Activated CD8-positive, alpha-beta memory T cell treated with anti-CD3 and anti-CD28 coated beads for 1 hour (primary cell): Measurements from ENCODE around the gene THYN1.
"Not testable (repeated sequence)": the region's sequence is repeated elsewhere in the genome, so short reads cannot be mapped to it uniquely, and the experiment has no call there.

ENCODE experiments used
- DNase-seq, 2 donors: peaks; one replicate each; pipeline ENCODE4 v3.0.0-alpha.2; 2020; ENCODE audit warnings: low read depth in 1 of 2; ENCODE audit errors: extremely low read depth in 1 of 2

Gene THYN1

DNA sequence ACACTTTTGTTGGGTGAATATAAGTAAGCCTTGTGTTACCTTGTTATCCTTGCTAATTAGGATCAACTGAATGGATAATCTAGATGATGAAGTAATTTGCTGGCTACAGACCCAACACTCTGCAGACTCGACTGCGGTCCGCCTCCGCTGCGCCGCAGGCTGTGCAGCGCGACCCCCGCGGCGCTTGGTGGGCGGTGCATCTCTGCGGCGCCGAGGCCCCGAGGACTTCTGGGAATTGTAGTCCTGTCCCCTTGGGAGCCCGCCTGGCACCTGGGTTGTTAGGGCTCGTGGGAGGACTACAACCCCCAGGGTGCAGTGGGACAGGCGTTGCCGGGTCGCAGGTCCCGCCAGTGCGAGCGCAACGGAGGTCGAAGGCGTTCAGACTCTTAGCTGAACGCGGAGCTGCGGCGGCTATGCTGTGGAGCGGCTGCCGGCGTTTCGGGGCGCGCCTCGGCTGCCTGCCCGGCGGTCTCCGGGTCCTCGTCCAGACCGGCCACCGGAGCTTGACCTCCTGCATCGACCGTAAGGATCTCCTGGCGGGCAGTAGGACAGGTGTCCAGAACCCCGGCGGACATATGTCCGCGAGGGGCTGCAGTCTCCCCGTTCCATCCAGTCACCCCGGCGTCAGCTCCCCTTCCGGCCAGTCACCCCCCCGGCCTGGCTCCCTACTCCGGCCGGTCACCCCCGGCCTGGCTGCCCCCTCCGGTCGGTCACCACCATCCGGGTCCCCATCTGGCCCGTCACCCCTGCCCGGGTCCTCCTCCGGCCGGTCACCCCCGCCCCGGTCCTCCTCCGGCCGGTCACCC is at the start of gene THYN1, which contains the start of gene ACAD8:
THYN1 (minus strand) TSS at position 165 of the 806 bp plus-strand sequence. CDS start 470 bp downstream, outside the sequence.
ACAD8 (plus strand) TSS at position 381 of the 806 bp plus-strand sequence; CDS start at position 414, 33 bp downstream.
- DNase-seq = peak; percentile 88 to 91

DNA sequence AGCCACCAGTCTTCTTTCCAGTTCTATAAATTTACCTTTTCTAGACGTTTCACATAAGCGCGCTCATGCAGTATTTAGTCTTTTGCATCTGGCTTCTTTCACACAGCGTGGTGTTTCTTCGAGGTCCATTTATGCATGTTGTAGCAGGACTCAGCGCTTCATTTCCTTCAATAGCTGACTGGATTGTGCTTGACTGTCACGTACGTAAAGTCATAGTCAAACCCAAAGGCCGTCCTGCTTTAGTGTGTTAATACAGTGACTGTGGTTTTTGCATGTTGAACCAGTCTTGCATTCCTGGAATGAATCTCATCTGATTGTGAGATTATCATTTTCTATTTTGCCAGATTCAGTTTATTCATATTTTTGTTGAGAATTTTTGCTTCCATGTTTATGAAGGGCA is 41.5 kb upstream of the THYN1 start:
- no peak for DNase-seq

DNA sequence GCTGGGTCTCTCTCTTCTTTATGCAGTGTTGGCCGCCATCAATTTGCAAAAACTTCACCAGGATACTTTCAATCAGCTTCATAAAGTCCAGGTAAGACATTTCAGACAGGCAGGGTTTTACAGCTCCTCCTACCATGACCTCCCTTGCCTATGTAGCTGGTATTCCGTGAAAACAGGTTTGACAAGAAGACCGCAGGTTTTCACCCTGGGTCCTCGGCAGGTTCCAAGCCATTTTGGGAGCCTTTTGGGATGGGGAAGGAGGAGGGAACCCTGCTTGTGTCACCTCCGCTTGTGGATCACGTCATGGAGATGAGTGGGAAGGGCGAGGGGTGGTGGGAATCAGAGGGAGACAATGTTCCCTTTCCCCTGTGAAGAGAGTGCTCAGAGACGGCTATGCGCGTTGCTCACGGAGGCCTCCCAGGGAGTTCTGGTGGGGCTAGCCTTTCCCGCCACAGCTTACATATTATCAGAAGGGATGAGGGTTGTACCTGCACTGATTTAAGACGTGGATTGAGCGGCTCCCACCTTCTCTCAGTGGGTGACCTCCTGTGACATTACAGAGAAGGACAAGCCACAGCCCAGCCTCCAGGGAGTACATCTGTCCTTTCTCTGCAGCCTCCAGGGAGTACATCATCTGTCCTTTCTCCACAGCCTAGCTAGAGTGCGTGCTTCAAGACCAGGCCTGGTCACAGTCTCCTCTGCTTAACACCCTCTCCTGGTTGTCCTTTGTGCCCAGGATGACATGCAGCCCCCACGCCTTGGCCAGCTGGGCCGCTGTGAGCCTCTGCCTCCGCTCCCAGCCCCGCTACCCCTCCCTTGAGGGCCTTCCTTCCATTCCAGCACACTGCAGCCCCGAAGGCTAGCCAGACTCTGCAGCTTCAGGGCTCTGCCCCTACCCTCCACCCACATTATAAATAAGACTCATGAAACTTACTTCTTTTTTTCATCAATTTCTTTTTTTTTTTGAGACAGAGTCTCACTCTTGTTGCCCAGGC is 40.3 kb upstream of the THYN1 start:
- no peak for DNase-seq

DNA sequence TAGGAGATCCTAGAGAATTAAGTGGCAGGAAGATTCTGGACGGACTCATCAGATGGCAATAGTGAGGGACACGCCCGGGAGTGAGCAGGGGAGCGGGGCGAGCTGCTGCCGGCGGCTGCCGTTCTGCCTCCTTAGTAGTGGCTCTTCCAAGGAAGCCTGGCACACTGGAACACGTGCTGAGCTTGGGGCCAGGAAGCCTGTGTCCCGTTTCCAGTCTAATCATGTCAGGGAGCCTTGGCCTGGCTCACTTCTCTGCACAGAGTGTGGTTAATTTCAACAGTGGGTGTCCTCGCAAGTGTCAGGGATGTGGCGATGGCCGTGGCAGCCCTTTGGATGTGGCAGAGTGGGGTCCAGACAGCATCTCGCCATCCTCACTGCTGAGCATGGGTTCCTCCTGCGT is 39.5 kb upstream of the THYN1 start:
- no peak for DNase-seq

DNA sequence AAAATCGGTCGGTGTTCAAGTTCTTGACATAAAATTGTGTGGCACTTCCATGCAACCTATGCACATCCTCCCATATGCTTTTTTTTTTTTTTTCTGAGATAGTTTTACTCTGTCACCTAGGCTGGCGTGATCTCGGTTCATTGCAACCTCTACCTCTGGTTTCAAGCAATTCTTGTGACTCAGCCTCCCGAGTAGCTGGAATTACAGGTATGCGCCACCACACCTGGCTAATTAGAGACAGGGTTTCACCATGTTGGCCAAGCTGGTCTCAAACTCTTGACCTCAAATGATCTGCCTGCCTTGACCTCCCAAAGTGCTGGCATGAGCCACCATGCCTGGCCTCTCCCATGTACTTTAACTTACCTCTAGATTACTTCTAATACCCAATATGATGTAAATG is 38.0 kb upstream of the THYN1 start:
- no peak for DNase-seq

DNA sequence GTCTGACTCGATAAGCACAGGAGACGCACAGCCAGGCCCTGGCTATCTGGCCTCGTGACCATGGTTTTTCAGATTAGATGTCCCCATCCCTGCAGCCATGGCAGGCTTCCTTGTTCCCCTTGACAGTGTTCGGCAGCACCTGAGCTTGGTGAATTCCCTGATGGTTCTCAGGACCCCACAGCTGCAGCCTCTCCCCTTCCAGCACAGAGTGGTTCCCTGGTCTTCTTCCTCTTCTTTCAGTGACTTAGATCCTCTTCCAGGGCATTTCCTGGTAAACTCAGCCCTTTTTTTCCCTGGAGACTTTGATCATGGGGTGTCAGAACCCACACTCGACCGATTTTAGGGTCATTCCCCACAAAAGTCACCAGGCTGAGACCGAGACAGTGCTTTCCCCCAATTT is 37.5 kb upstream of the THYN1 start:
- DNase-seq = no peak

GRCh38 chr11:134289789-134290188 is 36.6 kb upstream of the THYN1 start:
- DNase-seq = no peak

GRCh38 chr11:134289167-134289566 is 36.0 kb upstream of the THYN1 start:
- DNase-seq = no peak

GRCh38 chr11:134288486-134288885 is 35.3 kb upstream of the THYN1 start:
- DNase-seq = no peak

GRCh38 chr11:134287561-134287960 is 34.4 kb upstream of the THYN1 start:
- DNase-seq = no peak

DNA sequence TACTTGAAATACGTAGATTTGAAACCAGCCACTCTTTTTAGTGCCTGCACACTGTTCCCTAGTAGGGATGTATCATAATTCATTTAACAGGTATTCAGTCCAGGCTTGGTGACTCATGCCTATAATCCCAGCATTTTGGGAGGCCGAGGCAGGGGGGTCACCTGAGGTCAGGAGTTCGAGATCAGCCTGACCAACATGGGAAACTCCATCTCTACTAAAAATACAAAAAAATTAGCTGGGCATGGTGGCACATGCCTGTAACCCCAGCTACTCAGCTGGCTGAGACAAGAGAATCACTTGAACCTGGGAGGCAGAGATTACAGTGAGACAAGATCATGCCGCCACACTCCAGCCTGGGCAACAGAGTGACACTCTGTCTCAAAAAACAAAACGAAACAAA is 31.2 kb upstream of the THYN1 start:
- not testable (repeated sequence) for DNase-seq

- DNase-seq = no peak
Observed at GRCh38 chr11:134283461-134284230, 30.5 kb upstream of the THYN1 start.

- no peak for DNase-seq
Observed at GRCh38 chr11:134282121-134283045, 29.2 kb upstream of the THYN1 start.

DNA sequence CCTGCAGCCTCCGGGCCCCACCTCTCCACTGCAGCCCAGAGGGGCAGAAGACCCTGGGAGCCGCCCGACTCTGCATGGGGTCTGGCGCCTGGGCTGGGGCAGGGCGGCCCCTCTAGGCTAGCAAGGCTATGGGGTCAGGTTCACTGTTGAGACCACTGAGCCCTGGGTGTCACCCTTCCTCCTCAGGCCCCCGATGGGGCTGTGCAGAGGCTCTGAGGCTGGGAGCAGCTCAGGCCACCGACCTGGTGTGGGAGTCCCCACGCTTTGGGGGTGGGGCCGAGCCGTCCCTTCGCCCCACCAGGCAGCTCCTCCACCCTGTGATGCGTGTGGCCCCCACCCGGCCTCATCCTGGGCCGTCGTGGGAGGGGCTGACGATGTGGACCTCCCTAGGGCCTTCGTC is 28.5 kb upstream of the THYN1 start:
- not testable (repeated sequence) for DNase-seq

DNA sequence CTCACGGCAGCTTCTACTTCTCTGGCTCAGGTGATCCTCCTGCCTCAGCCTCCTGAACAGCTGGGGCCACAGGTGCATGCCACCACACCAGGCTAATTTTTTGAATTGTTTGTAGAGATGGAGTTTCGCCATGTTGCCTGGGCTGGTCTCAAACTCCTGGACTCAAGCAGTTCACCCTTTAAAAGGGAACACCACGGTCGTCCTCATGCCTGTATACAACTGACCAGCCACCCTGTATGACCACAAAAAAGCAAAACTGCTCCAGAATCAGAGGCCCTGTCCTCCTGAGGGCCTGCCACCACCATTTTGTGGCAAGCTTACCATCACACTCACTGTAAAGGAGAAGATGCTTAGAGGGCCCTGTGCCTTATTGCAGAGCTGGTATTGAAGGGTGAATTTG is 25.2 kb upstream of the THYN1 start:
- no peak for DNase-seq

GRCh38 chr11:134277183-134278001 is 24.2 kb upstream of the THYN1 start:
- DNase-seq = no peak

DNA sequence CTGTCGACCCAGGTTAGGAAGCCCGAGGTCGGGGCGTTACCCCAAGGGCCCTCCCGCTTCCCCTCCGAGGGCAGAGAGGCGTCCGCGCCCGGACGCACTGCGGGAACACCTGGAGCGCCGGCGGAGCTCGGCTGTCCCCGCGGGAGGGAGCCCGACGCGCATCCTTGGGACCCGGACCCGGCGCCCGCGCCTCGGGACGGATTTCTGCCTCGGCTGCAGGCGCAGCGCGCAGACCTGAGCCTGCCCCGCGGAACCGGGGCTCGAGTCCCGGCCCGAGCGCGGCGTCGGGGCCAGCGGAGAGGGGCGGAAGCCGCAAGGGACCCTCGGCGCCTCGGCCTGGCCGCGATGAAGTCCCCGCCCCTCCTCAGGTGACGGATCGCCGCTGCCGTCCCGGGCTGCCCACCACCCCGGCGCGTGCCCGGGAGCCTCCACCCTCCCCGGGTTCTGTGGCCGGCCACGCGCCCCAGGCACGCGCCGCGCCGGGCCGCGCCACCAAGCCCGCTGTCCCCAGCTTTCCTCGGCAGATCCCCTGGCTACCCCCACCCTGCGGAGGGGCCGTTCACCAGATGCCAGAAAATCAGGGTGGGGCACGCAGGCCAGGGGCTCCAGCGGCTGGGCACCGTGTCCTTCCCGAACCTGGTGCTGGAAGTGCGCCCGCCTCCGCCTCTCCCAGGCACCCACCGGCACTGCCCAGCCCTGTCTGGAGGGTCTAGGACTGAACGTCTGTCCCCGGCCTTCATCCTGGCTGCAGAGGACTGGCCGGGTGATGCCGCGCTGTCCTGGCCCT is 23.4 kb upstream of the THYN1 start:
- no peak for DNase-seq
